ENCODE results near the gene TNC. TPM values are rescaled to one million over a fixed set of nuclear protein-coding genes. Genes with fewer than 3 reads are reported as not detected.
"Not testable (repeated sequence)": the region's sequence is repeated elsewhere in the genome, so short reads cannot be mapped to it uniquely, and the experiment has no call there.

Gene TNC
- total RNA-seq, 1 donor from 2014 or later: 18.7 TPM

DNA sequence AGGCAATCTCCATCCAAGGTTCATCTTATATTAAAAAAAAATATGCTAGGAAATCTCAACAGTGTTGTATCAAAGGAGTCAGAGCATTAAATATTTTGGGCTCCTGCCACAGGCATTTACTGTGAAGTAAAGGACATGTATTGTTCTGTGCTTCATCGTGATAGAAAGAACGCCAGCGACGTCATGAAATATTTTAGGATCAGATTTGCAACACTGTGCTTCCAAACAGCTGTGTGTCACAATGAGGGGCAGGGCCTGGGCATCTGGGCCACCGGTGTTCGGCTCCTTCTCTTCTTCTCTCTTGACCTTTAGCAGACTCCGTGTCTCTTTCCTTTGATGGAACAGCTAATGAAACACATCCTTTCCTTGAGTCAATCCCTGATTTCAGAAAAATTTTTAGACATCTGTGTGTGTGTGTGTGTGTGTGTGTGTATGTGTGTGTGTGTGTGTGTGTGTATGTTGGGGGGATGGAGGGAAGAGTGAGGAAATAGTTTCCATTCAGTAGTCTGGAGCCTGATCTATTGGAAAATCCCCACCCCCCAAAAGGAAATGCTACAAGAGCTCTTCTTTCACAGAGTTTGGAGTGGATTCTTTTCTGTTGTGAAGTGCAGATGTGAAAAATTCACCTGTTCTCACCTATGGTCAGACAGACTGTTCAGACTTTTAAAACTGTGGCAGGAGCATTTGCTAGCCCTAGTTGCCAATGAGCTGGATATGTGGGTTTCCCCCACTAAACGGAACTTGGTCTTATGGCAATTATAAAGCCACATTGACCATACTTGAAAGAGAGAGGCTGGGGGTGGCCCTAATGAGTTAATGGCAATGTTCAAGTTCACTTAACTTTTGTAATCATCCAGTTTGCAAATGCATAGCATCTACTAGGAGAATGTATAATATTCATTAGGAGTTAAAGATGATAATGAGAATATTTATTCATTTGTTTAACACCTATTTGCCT is 18.1 kb upstream of the TNC start:
- Histone ChIP-seq H3K27me3 (no peaks in the 10 kb centered on the region), H3K9me3 (no peaks in the 10 kb centered on the region), H3K27ac (no peak overlapping the region), H3K4me3 (no peak overlapping the region), H3K4me1 (peaks cover 25% of the 10 kb centered on the region), H3K36me3 (no peaks in the 10 kb centered on the region)
- TF ChIP-seq POLR2A (IDR thresholded peaks at IDR 0.05): no peak
- TF ChIP-seq POLR2AphosphoS5 (IDR thresholded peaks at IDR 0.05; ENCODE audit: insufficient read depth in 1 of 2, low read depth in 1 of 2): no peak
- TF ChIP-seq, protein P1, sequence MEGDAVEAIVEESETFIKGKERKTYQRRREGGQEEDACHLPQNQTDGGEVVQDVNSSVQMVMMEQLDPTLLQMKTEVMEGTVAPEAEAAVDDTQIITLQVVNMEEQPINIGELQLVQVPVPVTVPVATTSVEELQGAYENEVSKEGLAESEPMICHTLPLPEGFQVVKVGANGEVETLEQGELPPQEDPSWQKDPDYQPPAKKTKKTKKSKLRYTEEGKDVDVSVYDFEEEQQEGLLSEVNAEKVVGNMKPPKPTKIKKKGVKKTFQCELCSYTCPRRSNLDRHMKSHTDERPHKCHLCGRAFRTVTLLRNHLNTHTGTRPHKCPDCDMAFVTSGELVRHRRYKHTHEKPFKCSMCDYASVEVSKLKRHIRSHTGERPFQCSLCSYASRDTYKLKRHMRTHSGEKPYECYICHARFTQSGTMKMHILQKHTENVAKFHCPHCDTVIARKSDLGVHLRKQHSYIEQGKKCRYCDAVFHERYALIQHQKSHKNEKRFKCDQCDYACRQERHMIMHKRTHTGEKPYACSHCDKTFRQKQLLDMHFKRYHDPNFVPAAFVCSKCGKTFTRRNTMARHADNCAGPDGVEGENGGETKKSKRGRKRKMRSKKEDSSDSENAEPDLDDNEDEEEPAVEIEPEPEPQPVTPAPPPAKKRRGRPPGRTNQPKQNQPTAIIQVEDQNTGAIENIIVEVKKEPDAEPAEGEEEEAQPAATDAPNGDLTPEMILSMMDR (IDR thresholded peaks at IDR 0.05): no peak
- intact Hi-C loops (cut with DNase I): no loop called here
- no peak for DNase-seq (ENCODE audit: extremely low spot score in 2 of 2)

GRCh38 chr9:115134941-115135340 is 17.0 kb upstream of the TNC start:
- intact Hi-C loops (cut with DNase I): no loop called here
- no peak overlapping the region for H3K27ac ChIP-seq

GRCh38 chr9:115133649-115134048 is 15.7 kb upstream of the TNC start:
- no peak for DNase-seq (ENCODE audit: extremely low spot score in 2 of 2)
- Histone ChIP-seq H3K9me3 (no peaks in the 10 kb centered on the region), H3K36me3 (no peaks in the 10 kb centered on the region), H3K4me1 (peaks cover 25% of the 10 kb centered on the region), H3K27me3 (no peaks in the 10 kb centered on the region), H3K4me3 (no peak overlapping the region), H3K27ac (no peak overlapping the region)
- TF ChIP-seq POLR2A (IDR thresholded peaks at IDR 0.05): no peak
- no peak for TF ChIP-seq POLR2AphosphoS5 (IDR thresholded peaks at IDR 0.05; ENCODE audit: insufficient read depth in 1 of 2, low read depth in 1 of 2)
- TF ChIP-seq, protein P1 (IDR thresholded peaks at IDR 0.05): no peak
- intact Hi-C loops (cut with DNase I): no loop called here

More at GRCh38 chr9:115134941-115135340, 17.0 kb upstream of the TNC start:
- H3K27me3 ChIP-seq: no peaks in the 10 kb centered on the region
- DNase-seq (ENCODE audit: extremely low spot score in 2 of 2): no peak
- H3K4me1 ChIP-seq: peaks cover 25% of the 10 kb centered on the region
- TF ChIP-seq, protein P1 (IDR thresholded peaks at IDR 0.05): no peak
- TF ChIP-seq POLR2AphosphoS5 (IDR thresholded peaks at IDR 0.05; ENCODE audit: insufficient read depth in 1 of 2, low read depth in 1 of 2): peak in 1 of 2 donors; percentile 15
- H3K9me3 ChIP-seq: no peaks in the 10 kb centered on the region
- H3K4me3 ChIP-seq: no peak overlapping the region
- no peaks in the 10 kb centered on the region for H3K36me3 ChIP-seq

DNA sequence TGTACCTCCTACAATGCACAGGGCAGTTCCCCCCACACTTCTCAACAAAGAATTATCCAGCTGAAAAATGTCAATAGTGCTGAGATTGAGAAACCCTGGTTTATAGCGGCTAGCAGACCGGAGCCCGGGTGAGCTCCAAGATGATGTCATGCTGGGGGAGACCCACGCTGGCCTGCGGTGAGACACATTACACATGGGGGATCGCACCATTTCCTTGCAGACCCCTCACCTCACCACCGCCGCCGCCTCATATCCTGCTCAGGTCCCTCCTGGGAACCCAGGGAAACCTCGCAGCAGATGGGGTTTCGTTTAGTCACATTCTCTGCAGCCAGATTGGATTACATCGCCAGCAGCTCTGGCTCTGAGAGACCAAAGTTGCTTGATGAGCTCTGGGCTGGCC is 14.7 kb upstream of the TNC start:
- no peak for DNase-seq (ENCODE audit: extremely low spot score in 2 of 2)
- TF ChIP-seq, protein P1 (IDR thresholded peaks at IDR 0.05): no peak
- TF ChIP-seq POLR2AphosphoS5 (IDR thresholded peaks at IDR 0.05; ENCODE audit: insufficient read depth in 1 of 2, low read depth in 1 of 2): no peak
- TF ChIP-seq POLR2A (IDR thresholded peaks at IDR 0.05): no peak
- Histone ChIP-seq H3K4me3 (peak overlapping the region in 1 of 2 donors; percentile 15), H3K36me3 (no peaks in the 10 kb centered on the region), H3K27me3 (no peaks in the 10 kb centered on the region), H3K4me1 (peaks cover 28% of the 10 kb centered on the region), H3K27ac (no peak overlapping the region), H3K9me3 (no peaks in the 10 kb centered on the region)
- intact Hi-C loops (cut with DNase I): no loop called here

GRCh38 chr9:115130176-115130575 is 12.2 kb upstream of the TNC start:
- intact Hi-C loops (cut with DNase I): no loop called here
- Histone ChIP-seq H3K27ac (no peak overlapping the region), H3K4me3 (no peak overlapping the region), H3K4me1 (peaks cover 25% of the 10 kb centered on the region), H3K36me3 (no peaks in the 10 kb centered on the region), H3K27me3 (no peaks in the 10 kb centered on the region), H3K9me3 (no peaks in the 10 kb centered on the region)
- no peak for TF ChIP-seq POLR2A (IDR thresholded peaks at IDR 0.05)
- TF ChIP-seq, protein P1 (IDR thresholded peaks at IDR 0.05): no peak
- TF ChIP-seq POLR2AphosphoS5 (IDR thresholded peaks at IDR 0.05; ENCODE audit: insufficient read depth in 1 of 2, low read depth in 1 of 2): no peak
- no peak for DNase-seq (ENCODE audit: extremely low spot score in 2 of 2)

DNA sequence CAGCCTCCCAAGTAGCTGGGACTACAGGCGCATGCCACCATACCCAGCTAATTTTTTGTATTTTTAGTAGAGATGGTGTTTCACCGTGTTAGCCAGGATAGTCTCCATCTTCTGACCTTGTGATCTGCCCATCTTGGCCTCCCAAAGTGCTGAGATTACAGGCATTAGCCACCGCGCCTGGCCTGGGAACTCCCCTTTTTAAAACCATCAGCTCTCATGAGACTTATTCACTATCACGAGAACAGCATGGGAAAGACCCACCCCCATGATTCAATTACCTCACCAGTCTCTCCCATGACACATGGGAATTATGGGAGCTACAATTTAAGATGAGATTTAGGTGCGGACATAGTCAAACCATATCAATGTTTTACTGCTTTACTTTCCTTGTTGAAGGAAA is 10.8 kb upstream of the TNC start:
- H3K27ac ChIP-seq; H3K36me3 ChIP-seq; intact Hi-C loops (cut with DNase I); H3K9me3 ChIP-seq; H3K4me3 ChIP-seq; DNase-seq (ENCODE audit: extremely low spot score in 2 of 2); H3K27me3 ChIP-seq: not testable (repeated sequence)
- H3K4me1 ChIP-seq: peaks cover 18% of the 10 kb centered on the region

Measured in vagina (tissue), 2 donors.